ENCODE measurements around the gene VSIG4. TPM values are rescaled to one million over a fixed set of nuclear protein-coding genes. Genes with fewer than 3 reads are reported as not detected.

VSIG4 gene
- total RNA-seq, 1 donor from 2014 or later: 37.1 TPM

- Histone ChIP-seq H3K9ac (ENCODE audit: low read depth in 1 of 3, low read length in 3 of 3) (no peak overlapping the region), H3K36me3 (ENCODE audit: control insufficient read depth in 3 of 3, insufficient read depth in 3 of 3, low read length in 3 of 3) (no peaks in the 10 kb centered on the region), H3K9me3 (ENCODE audit: control insufficient read depth in 3 of 3, low read length in 3 of 3) (no peaks in the 10 kb centered on the region), H3K27me3 (ENCODE audit: control insufficient read depth in 3 of 3, insufficient read depth in 3 of 3, low read length in 3 of 3) (peaks cover 0 to 2% (median 0%) of the 10 kb centered on the region in 3 donors), H3K27ac (ENCODE audit: low read depth, low read length) (no peak overlapping the region), H3K4me1 (ENCODE audit: control insufficient read depth in 3 of 3, insufficient read depth in 3 of 3, low read length in 3 of 3) (no peaks in the 10 kb centered on the region), H3K4me3 (ENCODE audit: low read length in 3 of 3) (no peak overlapping the region)
These were observed 15.3 kb downstream of the VSIG4 start for GRCh38 chrX:66024570-66024969.

GRCh38 chrX:66024092-66024467 is 15.8 kb downstream of the VSIG4 start:
- no peaks in the 10 kb centered on the region for H3K4me1 ChIP-seq (ENCODE audit: control insufficient read depth in 3 of 3, insufficient read depth in 3 of 3, low read length in 3 of 3)
- H3K36me3 ChIP-seq (ENCODE audit: control insufficient read depth in 3 of 3, insufficient read depth in 3 of 3, low read length in 3 of 3): no peaks in the 10 kb centered on the region
- H3K27me3 ChIP-seq (ENCODE audit: control insufficient read depth in 3 of 3, insufficient read depth in 3 of 3, low read length in 3 of 3): peaks cover 0 to 2% (median 0%) of the 10 kb centered on the region in 3 donors
- no peak overlapping the region for H3K27ac ChIP-seq (ENCODE audit: low read depth, low read length)
- no peaks in the 10 kb centered on the region for H3K9me3 ChIP-seq (ENCODE audit: control insufficient read depth in 3 of 3, low read length in 3 of 3)
- H3K4me3 ChIP-seq (ENCODE audit: low read length in 3 of 3): no peak overlapping the region
- no peak overlapping the region for H3K9ac ChIP-seq (ENCODE audit: low read depth in 1 of 3, low read length in 3 of 3)

- no peak overlapping the region for H3K9ac ChIP-seq (ENCODE audit: low read depth in 1 of 3, low read length in 3 of 3)
- H3K4me1 ChIP-seq (ENCODE audit: control insufficient read depth in 3 of 3, insufficient read depth in 3 of 3, low read length in 3 of 3): no peaks in the 10 kb centered on the region
- H3K27me3 ChIP-seq (ENCODE audit: control insufficient read depth in 3 of 3, insufficient read depth in 3 of 3, low read length in 3 of 3): peaks cover 0 to 2% (median 0%) of the 10 kb centered on the region in 3 donors
- no peaks in the 10 kb centered on the region for H3K36me3 ChIP-seq (ENCODE audit: control insufficient read depth in 3 of 3, insufficient read depth in 3 of 3, low read length in 3 of 3)
- H3K27ac ChIP-seq (ENCODE audit: low read depth, low read length): no peak overlapping the region
- H3K9me3 ChIP-seq (ENCODE audit: control insufficient read depth in 3 of 3, low read length in 3 of 3): no peaks in the 10 kb centered on the region
- H3K4me3 ChIP-seq (ENCODE audit: low read length in 3 of 3): no peak overlapping the region
These were observed 16.3 kb downstream of the VSIG4 start for GRCh38 chrX:66023385-66024091.

GRCh38 chrX:66022632-66023384 is 17.1 kb downstream of the VSIG4 start:
- H3K4me3 ChIP-seq (ENCODE audit: low read length in 3 of 3): no peak overlapping the region
- peaks cover 0 to 2% (median 0%) of the 10 kb centered on the region in 3 donors for H3K4me1 ChIP-seq (ENCODE audit: control insufficient read depth in 3 of 3, insufficient read depth in 3 of 3, low read length in 3 of 3)
- H3K9me3 ChIP-seq (ENCODE audit: control insufficient read depth in 3 of 3, low read length in 3 of 3): no peaks in the 10 kb centered on the region
- H3K36me3 ChIP-seq (ENCODE audit: control insufficient read depth in 3 of 3, insufficient read depth in 3 of 3, low read length in 3 of 3): no peaks in the 10 kb centered on the region
- H3K9ac ChIP-seq (ENCODE audit: low read depth in 1 of 3, low read length in 3 of 3): no peak overlapping the region
- H3K27me3 ChIP-seq (ENCODE audit: control insufficient read depth in 3 of 3, insufficient read depth in 3 of 3, low read length in 3 of 3): peaks cover 0 to 2% (median 0%) of the 10 kb centered on the region in 3 donors
- no peak overlapping the region for H3K27ac ChIP-seq (ENCODE audit: low read depth, low read length)

- no peak overlapping the region for H3K4me3 ChIP-seq (ENCODE audit: low read length in 3 of 3)
- no peak overlapping the region for H3K27ac ChIP-seq (ENCODE audit: low read depth, low read length)
- H3K27me3 ChIP-seq (ENCODE audit: control insufficient read depth in 3 of 3, insufficient read depth in 3 of 3, low read length in 3 of 3): peaks cover 0 to 2% (median 0%) of the 10 kb centered on the region in 3 donors
- peaks cover 0 to 2% (median 0%) of the 10 kb centered on the region in 3 donors for H3K4me1 ChIP-seq (ENCODE audit: control insufficient read depth in 3 of 3, insufficient read depth in 3 of 3, low read length in 3 of 3)
- H3K36me3 ChIP-seq (ENCODE audit: control insufficient read depth in 3 of 3, insufficient read depth in 3 of 3, low read length in 3 of 3): no peaks in the 10 kb centered on the region
- no peak overlapping the region for H3K9ac ChIP-seq (ENCODE audit: low read depth in 1 of 3, low read length in 3 of 3)
- H3K9me3 ChIP-seq (ENCODE audit: control insufficient read depth in 3 of 3, low read length in 3 of 3): no peaks in the 10 kb centered on the region
These were observed 17.9 kb downstream of the VSIG4 start for GRCh38 chrX:66021765-66022631.

GRCh38 chrX:66021401-66021764 is 18.5 kb downstream of the VSIG4 start:
- Histone ChIP-seq H3K27ac (ENCODE audit: low read depth, low read length) (no peak overlapping the region), H3K27me3 (ENCODE audit: control insufficient read depth in 3 of 3, insufficient read depth in 3 of 3, low read length in 3 of 3) (peaks cover 0 to 2% (median 0%) of the 10 kb centered on the region in 3 donors), H3K4me1 (ENCODE audit: control insufficient read depth in 3 of 3, insufficient read depth in 3 of 3, low read length in 3 of 3) (peaks cover 0 to 2% (median 0%) of the 10 kb centered on the region in 3 donors), H3K9me3 (ENCODE audit: control insufficient read depth in 3 of 3, low read length in 3 of 3) (no peaks in the 10 kb centered on the region), H3K9ac (ENCODE audit: low read depth in 1 of 3, low read length in 3 of 3) (no peak overlapping the region), H3K36me3 (ENCODE audit: control insufficient read depth in 3 of 3, insufficient read depth in 3 of 3, low read length in 3 of 3) (no peaks in the 10 kb centered on the region), H3K4me3 (ENCODE audit: low read length in 3 of 3) (no peak overlapping the region)

- H3K4me3 ChIP-seq (ENCODE audit: low read length in 3 of 3): no peak overlapping the region
- peaks cover 0 to 2% (median 0%) of the 10 kb centered on the region in 3 donors for H3K27me3 ChIP-seq (ENCODE audit: control insufficient read depth in 3 of 3, insufficient read depth in 3 of 3, low read length in 3 of 3)
- no peaks in the 10 kb centered on the region for H3K36me3 ChIP-seq (ENCODE audit: control insufficient read depth in 3 of 3, insufficient read depth in 3 of 3, low read length in 3 of 3)
- H3K4me1 ChIP-seq (ENCODE audit: control insufficient read depth in 3 of 3, insufficient read depth in 3 of 3, low read length in 3 of 3): peaks cover 0 to 2% (median 0%) of the 10 kb centered on the region in 3 donors
- H3K9ac ChIP-seq (ENCODE audit: low read depth in 1 of 3, low read length in 3 of 3): no peak overlapping the region
- no peak overlapping the region for H3K27ac ChIP-seq (ENCODE audit: low read depth, low read length)
- no peaks in the 10 kb centered on the region for H3K9me3 ChIP-seq (ENCODE audit: control insufficient read depth in 3 of 3, low read length in 3 of 3)
These were observed 19.1 kb downstream of the VSIG4 start for GRCh38 chrX:66020631-66021334.

GRCh38 chrX:66019974-66020373 is 19.9 kb downstream of the VSIG4 start:
- Histone ChIP-seq H3K27ac (ENCODE audit: low read depth, low read length) (no peak overlapping the region), H3K36me3 (ENCODE audit: control insufficient read depth in 3 of 3, insufficient read depth in 3 of 3, low read length in 3 of 3) (no peaks in the 10 kb centered on the region), H3K9ac (ENCODE audit: low read depth in 1 of 3, low read length in 3 of 3) (no peak overlapping the region), H3K4me3 (ENCODE audit: low read length in 3 of 3) (no peak overlapping the region), H3K9me3 (ENCODE audit: control insufficient read depth in 3 of 3, low read length in 3 of 3) (no peaks in the 10 kb centered on the region), H3K27me3 (ENCODE audit: control insufficient read depth in 3 of 3, insufficient read depth in 3 of 3, low read length in 3 of 3) (peaks cover 0 to 2% (median 0%) of the 10 kb centered on the region in 3 donors), H3K4me1 (ENCODE audit: control insufficient read depth in 3 of 3, insufficient read depth in 3 of 3, low read length in 3 of 3) (peaks cover 0 to 2% (median 0%) of the 10 kb centered on the region in 3 donors)

GRCh38 chrX:66019310-66019652 is 20.6 kb downstream of the VSIG4 start:
- H3K36me3 ChIP-seq (ENCODE audit: control insufficient read depth in 3 of 3, insufficient read depth in 3 of 3, low read length in 3 of 3): no peaks in the 10 kb centered on the region
- no peak overlapping the region for H3K4me3 ChIP-seq (ENCODE audit: low read length in 3 of 3)
- peaks cover 0 to 2% (median 0%) of the 10 kb centered on the region in 3 donors for H3K4me1 ChIP-seq (ENCODE audit: control insufficient read depth in 3 of 3, insufficient read depth in 3 of 3, low read length in 3 of 3)
- H3K27me3 ChIP-seq (ENCODE audit: control insufficient read depth in 3 of 3, insufficient read depth in 3 of 3, low read length in 3 of 3): peaks cover 0 to 2% (median 0%) of the 10 kb centered on the region in 3 donors
- no peak overlapping the region for H3K27ac ChIP-seq (ENCODE audit: low read depth, low read length)
- no peaks in the 10 kb centered on the region for H3K9me3 ChIP-seq (ENCODE audit: control insufficient read depth in 3 of 3, low read length in 3 of 3)
- H3K9ac ChIP-seq (ENCODE audit: low read depth in 1 of 3, low read length in 3 of 3): no peak overlapping the region
